Measurements from ENCODE around the gene PIH1D1. TPM values are rescaled to one million over a fixed set of nuclear protein-coding genes. Genes with fewer than 3 reads are reported as not detected.

The PIH1D1 gene
- total and polyA plus RNA-seq, 2 of the 8 experiments (the other 6 are each of a cell fraction or from before 2014, with no cell fraction given): 146 to 195 TPM

DNA sequence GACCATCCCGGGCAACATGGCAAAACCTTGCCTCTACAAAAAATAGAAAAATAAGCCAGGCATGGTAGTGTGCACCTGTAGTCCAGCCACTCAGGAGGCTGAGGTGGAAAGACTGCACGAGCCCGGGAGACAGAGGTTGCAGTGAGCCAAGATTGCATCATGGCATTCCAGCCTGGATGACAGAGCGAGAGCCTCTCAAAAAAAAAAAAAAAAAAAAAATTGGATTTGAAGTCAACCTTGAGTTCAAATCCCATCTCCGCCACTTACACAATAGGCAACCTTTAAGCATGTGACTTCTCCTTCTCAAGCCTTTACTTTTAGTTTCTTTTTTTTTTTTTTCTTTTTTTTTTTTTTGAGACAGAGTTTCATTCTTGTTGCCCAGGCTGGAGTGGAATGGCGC is 51.6 kb downstream of the PIH1D1 start:
- Histone ChIP-seq H4K5ac (ENCODE audit: insufficient read length, low read depth, low read length) (no peak overlapping the region), H2BK20ac (ENCODE audit: low read length) (no peak overlapping the region), H3K27me3 (replicated peaks in 1 of 4; ENCODE audit: control insufficient read depth in 3 of 4, extremely low read depth in 1 of 4, insufficient read depth in 3 of 4, low read length in 3 of 4) (no peaks in the 10 kb centered on the region), H4K8ac (ENCODE audit: extremely low read depth, insufficient read depth, low read length) (no peak overlapping the region), H3K36me3 (ENCODE audit: control insufficient read depth in 2 of 4, insufficient read depth in 4 of 4, low read length in 3 of 4) (no peaks in the 10 kb centered on the region), H2BK5ac (ENCODE audit: low read depth, low read length) (no peak overlapping the region), H3K27ac (ENCODE audit: low read depth, low read length) (no peak overlapping the region), H3K79me1 (ENCODE audit: low read depth, low read length) (no peaks in the 10 kb centered on the region), H3K4me3 (ENCODE audit: extremely low read depth in 1 of 4, insufficient read depth in 2 of 4, low read depth in 3 of 4, low read length in 4 of 4) (no peak overlapping the region), H4K91ac (replicated peaks; ENCODE audit: insufficient read length, low read length) (no peak overlapping the region), H2AFZ (ENCODE audit: low read length) (no peak overlapping the region), H2BK12ac (ENCODE audit: low read depth, low read length) (no peak overlapping the region), H3K23me2 (ENCODE audit: low read depth, low read length) (no peaks in the 10 kb centered on the region), H3K9ac (replicated peaks in 1 of 4; ENCODE audit: extremely low read depth in 1 of 4, low read depth in 3 of 4, low read length in 3 of 4) (no peak overlapping the region), H3K9me3 (ENCODE audit: insufficient read depth in 2 of 2, low read depth in 1 of 2, low read length in 1 of 2) (no peaks in the 10 kb centered on the region), H4K20me1 (replicated peaks in 1 of 2; ENCODE audit: control insufficient read depth in 1 of 2, insufficient read depth in 2 of 2, low read length in 2 of 2) (no peaks in the 10 kb centered on the region), H2AK5ac (ENCODE audit: low read depth, low read length) (no peak overlapping the region), H3K4me1 (replicated peaks in 1 of 4; ENCODE audit: control insufficient read depth in 3 of 4, insufficient read depth in 4 of 4, low read length in 3 of 4) (peaks cover 5 to 32% (median 17%) of the 10 kb centered on the region in 4 experiments), H3K56ac (replicated peaks; ENCODE audit: insufficient read length, low read depth, low read length) (no peak overlapping the region), H3K4me2 (ENCODE audit: insufficient read depth in 1 of 2, low read depth in 2 of 2, low read length in 2 of 2) (no peak overlapping the region), H3K4ac (replicated peaks; ENCODE audit: insufficient read length, low read depth, low read length) (no peak overlapping the region), H2BK120ac (replicated peaks; ENCODE audit: low read depth, low read length) (no peak overlapping the region), H3K18ac (ENCODE audit: extremely low read depth, low read length) (no peak overlapping the region), H2BK15ac (ENCODE audit: low read length) (no peak overlapping the region), H3K14ac (ENCODE audit: insufficient read length) (no peak overlapping the region), H3K23ac (ENCODE audit: insufficient read length) (no peak overlapping the region), H3K79me2 (ENCODE audit: control insufficient read depth in 1 of 2, insufficient read depth in 2 of 2, low read length in 2 of 2) (no peaks in the 10 kb centered on the region)
- ChIA-PET CTCF (ENCODE audit: partially characterized antibody) (no interaction called here), POLR2A (ENCODE audit: partially characterized antibody) (interaction anchor here (1.0 kb wide), 1 partner anchor 21 kb away, joined by 3 read pairs; no protein-coding TSS in a partner anchor)
- no peak for FAIRE-seq
- 96% methylated on average over 6 of the region's 6 CpGs; no CpG with 5 or more reads in 1 of the 2 experiments for WGBS, 2 experiments (ENCODE audit: extremely low coverage in 1 of 2, insufficient coverage in 1 of 2, insufficient read length in 1 of 2, insufficient replicate concordance in 2 of 2, low coverage in 1 of 2, low lambda C conversion rate in 2 of 2, missing lambda C conversion rate in 1 of 2)
- no peak for DNase-seq (ENCODE audit: low read depth in 1 of 2, low spot score in 2 of 2)
- no peak for TF ChIP-seq RXRA (IDR thresholded peaks at IDR 0.05; ENCODE audit: insufficient read depth, low read depth, low read length)
- no peak for TF ChIP-seq CHD2 (IDR thresholded peaks at IDR 0.05; ENCODE audit: low read length)
- TF ChIP-seq EZH2 (IDR thresholded peaks at IDR 0.05; ENCODE audit: low read depth, low read length, severe bottlenecking): no peak
- TF ChIP-seq SAP30 (IDR thresholded peaks at IDR 0.05; ENCODE audit: insufficient read depth, insufficient replicate concordance, low read length): no peak
- TF ChIP-seq, protein P1, sequence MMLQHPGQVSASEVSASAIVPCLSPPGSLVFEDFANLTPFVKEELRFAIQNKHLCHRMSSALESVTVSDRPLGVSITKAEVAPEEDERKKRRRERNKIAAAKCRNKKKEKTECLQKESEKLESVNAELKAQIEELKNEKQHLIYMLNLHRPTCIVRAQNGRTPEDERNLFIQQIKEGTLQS (IDR thresholded peaks at IDR 0.05; ENCODE audit: insufficient read depth, low read depth, low read length): 0 out of 2 replicates have a peak, but pooled peaks have one; percentile 19
- TF ChIP-seq, protein P2, sequence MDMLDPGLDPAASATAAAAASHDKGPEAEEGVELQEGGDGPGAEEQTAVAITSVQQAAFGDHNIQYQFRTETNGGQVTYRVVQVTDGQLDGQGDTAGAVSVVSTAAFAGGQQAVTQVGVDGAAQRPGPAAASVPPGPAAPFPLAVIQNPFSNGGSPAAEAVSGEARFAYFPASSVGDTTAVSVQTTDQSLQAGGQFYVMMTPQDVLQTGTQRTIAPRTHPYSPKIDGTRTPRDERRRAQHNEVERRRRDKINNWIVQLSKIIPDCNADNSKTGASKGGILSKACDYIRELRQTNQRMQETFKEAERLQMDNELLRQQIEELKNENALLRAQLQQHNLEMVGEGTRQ (IDR thresholded peaks at IDR 0.05; ENCODE audit: low read length): no peak
- no peak for TF ChIP-seq POLR2A (IDR thresholded peaks at IDR 0.05; ENCODE audit: control extremely low read depth in 1 of 2, low read depth in 2 of 2, low read length in 2 of 2)
- TF ChIP-seq CBX5 (IDR thresholded peaks at IDR 0.05; ENCODE audit: low read depth, low read length): no peak
- no peak for TF ChIP-seq CHD1 (IDR thresholded peaks at IDR 0.05; ENCODE audit: low read depth, low read length)
- no peak for TF ChIP-seq POU5F1 (IDR thresholded peaks at IDR 0.05; ENCODE audit: low read depth, low read length)
- no peak for TF ChIP-seq KDM4A (IDR thresholded peaks at IDR 0.05; ENCODE audit: low read depth, low read length, severe bottlenecking)
- peak; percentile 54; the same call in 1 of the 2 replicates for TF ChIP-seq CEBPB (IDR thresholded peaks at IDR 0.05; ENCODE audit: low read depth, low read length)
- TF ChIP-seq RFX5 (IDR thresholded peaks at IDR 0.05; ENCODE audit: borderline replicate concordance, low read depth, low read length): no peak

Measured in H1 (cell line).